ENCODE data around the gene GRM1.

Gene GRM1

GRCh38 chr6:146441907-146442306 lies 413.0 kb downstream of the GRM1 start:
- H3K4me1 ChIP-seq (ENCODE audit: control insufficient read depth, insufficient read depth, low read length) = 0 out of 2 replicates have a peak, but pooled peaks cover 4% of the 10 kb centered on the region
- no peaks in the 10 kb centered on the region for H3K36me3 ChIP-seq (ENCODE audit: control insufficient read depth, insufficient read depth, low read length)
- H3K27ac ChIP-seq (ENCODE audit: low read depth, low read length) = no peak overlapping the region
- no peak overlapping the region for H3K9ac ChIP-seq (ENCODE audit: low read length)
- H3K4me3 ChIP-seq (ENCODE audit: low read depth, low read length) = no peak overlapping the region
- H3K9me3 ChIP-seq (ENCODE audit: control insufficient read depth, insufficient read depth, low read depth, low read length) = no peaks in the 10 kb centered on the region
- H3K27me3 ChIP-seq (ENCODE audit: control insufficient read depth, insufficient read depth, low read length) = no peaks in the 10 kb centered on the region

GRCh38 chr6:146444189-146444588 lies 415.3 kb downstream of the GRM1 start:
- no peak overlapping the region for H3K9ac ChIP-seq (ENCODE audit: low read length)
- no peaks in the 10 kb centered on the region for H3K36me3 ChIP-seq (ENCODE audit: control insufficient read depth, insufficient read depth, low read length)
- H3K27ac ChIP-seq (ENCODE audit: low read depth, low read length) = no peak overlapping the region
- H3K4me1 ChIP-seq (ENCODE audit: control insufficient read depth, insufficient read depth, low read length) = 0 out of 2 replicates have a peak, but pooled peaks cover 4% of the 10 kb centered on the region
- no peaks in the 10 kb centered on the region for H3K27me3 ChIP-seq (ENCODE audit: control insufficient read depth, insufficient read depth, low read length)
- no peaks in the 10 kb centered on the region for H3K9me3 ChIP-seq (ENCODE audit: control insufficient read depth, insufficient read depth, low read depth, low read length)
- no peak overlapping the region for H3K4me3 ChIP-seq (ENCODE audit: low read depth, low read length)

GRCh38 chr6:146445233-146445632 lies 416.4 kb downstream of the GRM1 start:
- 0 out of 2 replicates have a peak, but pooled peaks cover 4% of the 10 kb centered on the region for H3K9me3 ChIP-seq (ENCODE audit: control insufficient read depth, insufficient read depth, low read depth, low read length)
- H3K9ac ChIP-seq (ENCODE audit: low read length) = no peak overlapping the region
- H3K4me1 ChIP-seq (ENCODE audit: control insufficient read depth, insufficient read depth, low read length) = 0 out of 2 replicates have a peak, but pooled peaks cover 3% of the 10 kb centered on the region
- H3K36me3 ChIP-seq (ENCODE audit: control insufficient read depth, insufficient read depth, low read length) = no peaks in the 10 kb centered on the region
- no peak overlapping the region for H3K4me3 ChIP-seq (ENCODE audit: low read depth, low read length)
- no peak overlapping the region for H3K27ac ChIP-seq (ENCODE audit: low read depth, low read length)
- H3K27me3 ChIP-seq (ENCODE audit: control insufficient read depth, insufficient read depth, low read length) = no peaks in the 10 kb centered on the region

- no peaks in the 10 kb centered on the region; the same call in 1 of the 2 replicates for H3K9me3 ChIP-seq (ENCODE audit: control insufficient read depth, insufficient read depth, low read depth, low read length)
- no peaks in the 10 kb centered on the region for H3K4me1 ChIP-seq (ENCODE audit: control insufficient read depth, insufficient read depth, low read length)
- H3K27ac ChIP-seq (ENCODE audit: low read depth, low read length) = no peak overlapping the region
- no peaks in the 10 kb centered on the region for H3K27me3 ChIP-seq (ENCODE audit: control insufficient read depth, insufficient read depth, low read length)
- H3K36me3 ChIP-seq (ENCODE audit: control insufficient read depth, insufficient read depth, low read length) = no peaks in the 10 kb centered on the region
- no peak overlapping the region for H3K9ac ChIP-seq (ENCODE audit: low read length)
- no peak overlapping the region for H3K4me3 ChIP-seq (ENCODE audit: low read depth, low read length)
Measured at GRCh38 chr6:146456886-146457285, 428.0 kb downstream of the GRM1 start.

- Histone ChIP-seq H3K9me3 (ENCODE audit: control insufficient read depth, insufficient read depth, low read depth, low read length) (no peaks in the 10 kb centered on the region; the same call in 1 of the 2 replicates), H3K9ac (ENCODE audit: low read length) (no peak overlapping the region), H3K4me3 (ENCODE audit: low read depth, low read length) (no peak overlapping the region), H3K4me1 (ENCODE audit: control insufficient read depth, insufficient read depth, low read length) (no peaks in the 10 kb centered on the region), H3K36me3 (ENCODE audit: control insufficient read depth, insufficient read depth, low read length) (no peaks in the 10 kb centered on the region), H3K27ac (ENCODE audit: low read depth, low read length) (no peak overlapping the region), H3K27me3 (ENCODE audit: control insufficient read depth, insufficient read depth, low read length) (no peaks in the 10 kb centered on the region)
Measured at GRCh38 chr6:146460941-146461340, 432.1 kb downstream of the GRM1 start.

GRCh38 chr6:146470091-146470770 lies 441.4 kb downstream of the GRM1 start:
- H3K9me3 ChIP-seq (ENCODE audit: control insufficient read depth, insufficient read depth, low read depth, low read length) = no peaks in the 10 kb centered on the region
- no peak overlapping the region for H3K4me3 ChIP-seq (ENCODE audit: low read depth, low read length)
- no peaks in the 10 kb centered on the region for H3K4me1 ChIP-seq (ENCODE audit: control insufficient read depth, insufficient read depth, low read length)
- H3K27ac ChIP-seq (ENCODE audit: low read depth, low read length) = no peak overlapping the region
- no peaks in the 10 kb centered on the region for H3K27me3 ChIP-seq (ENCODE audit: control insufficient read depth, insufficient read depth, low read length)
- H3K36me3 ChIP-seq (ENCODE audit: control insufficient read depth, insufficient read depth, low read length) = no peaks in the 10 kb centered on the region
- H3K9ac ChIP-seq (ENCODE audit: low read length) = no peak overlapping the region

- Histone ChIP-seq H3K27me3 (ENCODE audit: control insufficient read depth, insufficient read depth, low read length) (no peaks in the 10 kb centered on the region), H3K4me3 (ENCODE audit: low read depth, low read length) (no peak overlapping the region), H3K4me1 (ENCODE audit: control insufficient read depth, insufficient read depth, low read length) (no peaks in the 10 kb centered on the region), H3K27ac (ENCODE audit: low read depth, low read length) (no peak overlapping the region), H3K9me3 (ENCODE audit: control insufficient read depth, insufficient read depth, low read depth, low read length) (no peaks in the 10 kb centered on the region), H3K9ac (ENCODE audit: low read length) (no peak overlapping the region), H3K36me3 (ENCODE audit: control insufficient read depth, insufficient read depth, low read length) (no peaks in the 10 kb centered on the region)
Measured at GRCh38 chr6:146472918-146473317, 444.1 kb downstream of the GRM1 start.

GRCh38 chr6:146481527-146481926 lies 452.7 kb downstream of the GRM1 start:
- Histone ChIP-seq H3K9me3 (ENCODE audit: control insufficient read depth, insufficient read depth, low read depth, low read length) (no peaks in the 10 kb centered on the region), H3K4me3 (ENCODE audit: low read depth, low read length) (no peak overlapping the region), H3K27ac (ENCODE audit: low read depth, low read length) (no peak overlapping the region), H3K4me1 (ENCODE audit: control insufficient read depth, insufficient read depth, low read length) (no peaks in the 10 kb centered on the region), H3K27me3 (ENCODE audit: control insufficient read depth, insufficient read depth, low read length) (no peaks in the 10 kb centered on the region), H3K9ac (ENCODE audit: low read length) (no peak overlapping the region), H3K36me3 (ENCODE audit: control insufficient read depth, insufficient read depth, low read length) (no peaks in the 10 kb centered on the region)

- Histone ChIP-seq H3K9ac (ENCODE audit: low read length) (no peak overlapping the region), H3K27ac (ENCODE audit: low read depth, low read length) (no peak overlapping the region), H3K27me3 (ENCODE audit: control insufficient read depth, insufficient read depth, low read length) (no peaks in the 10 kb centered on the region), H3K9me3 (ENCODE audit: control insufficient read depth, insufficient read depth, low read depth, low read length) (no peaks in the 10 kb centered on the region), H3K4me3 (ENCODE audit: low read depth, low read length) (no peak overlapping the region), H3K4me1 (ENCODE audit: control insufficient read depth, insufficient read depth, low read length) (no peaks in the 10 kb centered on the region), H3K36me3 (ENCODE audit: control insufficient read depth, insufficient read depth, low read length) (no peaks in the 10 kb centered on the region)
Measured at GRCh38 chr6:146484411-146484810, 455.5 kb downstream of the GRM1 start.
